Activated naive CD4-positive, alpha-beta T cell treated with anti-CD3 and anti-CD28 coated beads for 36 hours (primary cell): ENCODE data around the gene LGALS8. TPM values are rescaled to one million over a fixed set of nuclear protein-coding genes. Genes with fewer than 3 reads are reported as not detected.

Experiments
- CTCF ChIA-PET: fragments of 350-600 bp; sonication (Branson Sonifier 250); formaldehyde crosslinking; loops from one replicate; lab custom pipeline; 2021; ENCODE audit warnings: antibody characterized with exemption; lab: Charles Lee
- DNase-seq: peaks from one replicate; pipeline ENCODE4 v3.0.0-alpha.2; 2020
- H3K27ac Mint-ChIP-seq: one replicate; pipeline ENCODE4 v1.8.0; 2021; ENCODE audit warnings: mild to moderate bottlenecking, mixed read lengths
- H3K27me3 Mint-ChIP-seq: one replicate; pipeline ENCODE4 v1.8.0; 2021; ENCODE audit warnings: low read depth, mixed read lengths
- H3K36me3 Mint-ChIP-seq: one replicate; pipeline ENCODE4 v1.8.0; 2021; ENCODE audit warnings: low read depth, mixed read lengths
- H3K4me1 Mint-ChIP-seq: one replicate; pipeline ENCODE4 v1.8.0; 2021; ENCODE audit warnings: low read depth, mixed read lengths
- H3K4me3 Mint-ChIP-seq: one replicate; pipeline ENCODE4 v1.8.0; 2021; ENCODE audit warnings: mild to moderate bottlenecking, moderate library complexity, mixed read lengths
- H3K9me3 Mint-ChIP-seq: one replicate; pipeline ENCODE4 v1.8.0; 2021; ENCODE audit warnings: mixed read lengths
- intact Hi-C: fragments of 100-400 bp; cut with micrococcal nuclease; formaldehyde crosslinking; loops from one replicate; pipeline ENCODE4 v1.15.1; 2023
- total RNA-seq, 2 experiments: library from RNA; stranded (reverse); gene quantifications; one replicate each; pipeline ENCODE4 v1.2.3, GENCODE V29; 2021

LGALS8 gene
- total RNA-seq, 2 experiments from 2014 or later: 78.6 to 89.4 TPM

DNA sequence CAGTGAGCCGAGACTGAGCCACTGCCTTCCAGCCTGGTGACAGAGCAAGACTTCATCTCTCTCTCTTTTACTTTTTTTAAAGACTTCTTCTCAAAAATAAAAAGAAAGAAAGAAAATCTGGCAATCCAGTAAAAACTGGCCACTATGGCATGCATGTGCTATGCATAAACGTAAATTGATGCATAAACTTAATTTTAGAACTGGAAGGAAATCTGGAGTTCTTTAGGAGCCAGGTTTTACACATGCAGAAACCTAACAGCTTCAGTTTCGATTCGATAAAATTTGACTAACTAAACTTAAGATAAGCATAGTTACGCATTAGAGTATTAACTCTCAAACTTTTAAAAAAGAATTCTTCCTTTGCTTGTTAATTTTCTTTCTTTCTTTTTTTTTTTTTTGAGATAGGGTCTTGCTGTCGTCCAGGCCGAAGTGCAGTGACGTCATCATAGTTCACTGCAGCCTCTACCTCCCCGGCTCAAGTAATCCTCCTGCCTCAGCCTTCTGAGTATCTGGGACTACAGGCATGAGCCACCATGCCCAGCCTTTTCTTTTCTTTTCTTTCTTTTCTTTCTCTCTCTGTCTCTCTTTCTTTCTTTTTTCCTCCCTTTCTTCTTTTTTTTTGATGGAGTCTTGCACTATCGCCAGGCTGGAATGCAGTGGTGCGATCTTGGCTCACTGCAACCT is 11.9 kb upstream of the LGALS8 start:
- Mint-ChIP-seq H3K27me3 (no peaks in the 10 kb centered on the region), H3K36me3 (no peaks in the 10 kb centered on the region), H3K27ac (no peak overlapping the region), H3K4me3 (no peak overlapping the region), H3K4me1 (peaks cover 15% of the 10 kb centered on the region), H3K9me3 (no peaks in the 10 kb centered on the region)
- no peak for DNase-seq
- intact Hi-C loops: no loop called here
- CTCF ChIA-PET: interaction anchor here (0.7 kb wide), 1 partner anchor 12 kb away, joined by 3 read pairs; no protein-coding TSS in a partner anchor

DNA sequence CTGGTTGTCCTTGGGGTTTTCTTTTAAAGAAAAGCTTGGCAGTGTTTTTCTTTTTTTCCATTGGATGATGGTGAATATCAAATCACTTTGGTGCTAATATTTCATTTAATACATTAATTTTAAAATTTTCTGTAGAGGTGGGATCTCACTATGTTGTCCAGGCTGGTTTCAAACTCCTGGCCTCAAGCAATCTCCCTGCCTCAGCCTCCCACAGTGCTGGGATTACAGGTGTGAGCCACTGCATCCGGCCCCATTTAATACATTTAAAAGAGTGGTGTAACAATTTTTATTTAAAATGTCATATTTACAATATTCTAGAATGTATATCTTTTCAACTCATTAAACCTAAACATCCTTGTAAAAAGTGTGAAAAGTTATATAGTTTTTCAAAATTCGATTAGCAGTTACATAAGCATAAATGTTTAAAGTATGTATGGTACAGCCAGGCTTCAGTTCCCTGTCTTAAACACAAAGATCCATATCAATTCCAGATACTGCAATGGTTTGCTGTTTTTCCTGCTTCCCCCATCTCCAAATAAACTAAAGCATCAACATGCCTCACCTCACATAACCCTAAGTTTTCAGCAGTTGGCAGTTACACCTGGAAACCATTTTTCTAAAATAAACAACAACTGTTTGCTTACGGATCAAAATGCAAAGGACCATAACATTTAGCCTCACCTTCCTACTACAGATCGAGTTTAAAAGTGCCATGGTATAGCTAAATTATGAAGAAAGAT is 8.9 kb upstream of the LGALS8 start:
- no peak overlapping the region for H3K4me3 Mint-ChIP-seq
- H3K36me3 Mint-ChIP-seq: no peaks in the 10 kb centered on the region
- intact Hi-C loops: no loop called here
- DNase-seq: no peak
- peaks cover 12% of the 10 kb centered on the region for H3K4me1 Mint-ChIP-seq
- no peaks in the 10 kb centered on the region for H3K9me3 Mint-ChIP-seq
- CTCF ChIA-PET: no interaction called here
- H3K27ac Mint-ChIP-seq: no peak overlapping the region
- no peaks in the 10 kb centered on the region for H3K27me3 Mint-ChIP-seq

DNA sequence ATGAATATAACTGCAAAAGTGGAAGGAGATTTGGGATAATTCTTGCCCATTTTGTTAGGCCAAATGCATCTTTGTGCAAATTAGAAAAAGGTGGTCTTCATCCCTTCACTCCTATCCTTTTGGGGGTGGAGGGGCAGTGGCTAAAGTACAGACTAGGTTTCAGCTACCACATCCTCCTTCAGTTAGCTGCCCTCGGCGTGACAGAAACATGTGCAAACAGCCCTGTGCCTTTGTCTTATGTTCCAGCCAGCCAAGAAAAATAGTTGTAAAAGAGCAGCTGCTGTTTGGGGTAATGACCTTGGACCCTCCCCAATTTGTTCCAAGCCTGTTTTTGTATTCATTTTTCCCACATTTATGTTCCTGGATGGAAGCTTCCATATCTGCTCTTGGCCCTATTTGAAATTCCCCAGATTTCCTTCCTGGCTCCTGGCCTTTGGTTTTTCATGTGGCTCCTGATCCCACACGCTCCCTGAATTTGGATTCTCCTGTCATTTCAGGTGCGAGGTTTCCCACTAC is 8.3 kb upstream of the LGALS8 start:
- no peaks in the 10 kb centered on the region for H3K36me3 Mint-ChIP-seq
- H3K9me3 Mint-ChIP-seq: no peaks in the 10 kb centered on the region
- H3K27ac Mint-ChIP-seq: no peak overlapping the region
- CTCF ChIA-PET: no interaction called here
- H3K4me1 Mint-ChIP-seq: peaks cover 12% of the 10 kb centered on the region
- no peak for DNase-seq
- H3K4me3 Mint-ChIP-seq: no peak overlapping the region
- no peaks in the 10 kb centered on the region for H3K27me3 Mint-ChIP-seq
- intact Hi-C loops: no loop called here

DNA sequence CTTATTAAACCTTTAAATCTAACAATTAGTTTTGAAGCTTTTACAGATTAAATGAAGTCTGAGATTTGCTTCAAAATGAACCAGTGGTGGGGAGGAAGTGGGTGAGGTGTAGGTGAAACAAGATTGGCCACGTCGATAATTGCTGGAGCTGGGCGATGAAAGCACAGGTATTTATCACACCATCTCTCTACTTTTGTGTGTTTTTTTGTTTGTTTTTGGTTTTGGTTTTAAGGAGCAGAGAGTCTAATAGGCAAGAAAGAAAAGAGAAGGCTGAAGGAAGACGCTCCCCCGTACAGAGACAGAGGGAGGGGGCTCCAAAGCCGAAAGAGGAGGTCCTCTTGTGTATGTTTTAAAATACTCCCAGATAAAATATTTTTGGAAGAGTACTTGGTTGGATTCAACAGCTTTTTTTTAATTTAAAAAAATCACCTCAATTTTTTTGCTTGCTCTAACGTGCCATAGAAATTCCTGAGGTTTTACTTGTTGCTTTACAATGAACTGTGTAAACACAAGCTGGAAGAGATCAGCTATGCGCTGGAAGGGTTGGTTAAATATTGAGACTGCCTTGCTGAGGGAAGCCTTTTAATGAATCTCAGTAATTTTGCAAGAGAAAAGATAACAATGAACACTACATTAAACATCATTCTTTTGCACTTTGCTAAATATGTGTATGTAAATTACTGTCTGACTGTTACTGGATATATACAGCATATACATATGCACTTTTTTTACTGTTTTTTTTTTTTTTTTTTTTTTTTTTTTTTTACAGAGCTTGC is 6.7 kb upstream of the LGALS8 start:
- DNase-seq: peak; percentile 33
- no peaks in the 10 kb centered on the region for H3K27me3 Mint-ChIP-seq
- CTCF ChIA-PET: interaction anchor here (0.8 kb wide), 1 partner anchor 66 kb away, joined by 3 read pairs; no protein-coding TSS in a partner anchor
- no peaks in the 10 kb centered on the region for H3K36me3 Mint-ChIP-seq
- H3K9me3 Mint-ChIP-seq: no peaks in the 10 kb centered on the region
- intact Hi-C loops: no loop called here
- H3K4me3 Mint-ChIP-seq: peak overlapping the region; percentile 67
- peaks cover 12% of the 10 kb centered on the region for H3K4me1 Mint-ChIP-seq
- H3K27ac Mint-ChIP-seq: peak overlapping the region; percentile 3

DNA sequence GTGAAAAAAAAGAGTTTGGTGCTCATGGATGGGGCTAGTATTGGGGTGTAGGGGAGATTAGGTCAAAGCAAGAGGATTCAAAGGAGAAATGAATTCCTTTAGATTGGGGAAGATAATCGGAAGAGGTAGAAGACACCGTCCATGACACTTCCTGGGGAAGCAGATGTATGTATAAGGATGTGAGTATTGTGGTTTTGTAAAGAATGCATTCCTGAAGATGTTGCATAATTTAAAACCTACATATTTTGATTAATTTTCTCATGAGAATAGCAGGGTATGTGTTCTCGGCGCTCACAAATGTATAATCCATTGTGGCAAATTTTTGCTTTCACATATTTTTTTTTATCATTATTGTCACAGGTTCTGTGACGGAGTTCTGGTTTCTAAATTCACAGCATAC is 5.5 kb upstream of the LGALS8 start:
- no peak for DNase-seq
- Mint-ChIP-seq H3K36me3 (no peaks in the 10 kb centered on the region), H3K27me3 (no peaks in the 10 kb centered on the region), H3K9me3 (no peaks in the 10 kb centered on the region), H3K4me1 (peaks cover 12% of the 10 kb centered on the region), H3K27ac (no peak overlapping the region), H3K4me3 (no peak overlapping the region)
- intact Hi-C loops: no loop called here
- CTCF ChIA-PET: interaction anchor here (0.7 kb wide), 1 partner anchor 93 kb away, joined by 3 read pairs; no protein-coding TSS in a partner anchor

DNA sequence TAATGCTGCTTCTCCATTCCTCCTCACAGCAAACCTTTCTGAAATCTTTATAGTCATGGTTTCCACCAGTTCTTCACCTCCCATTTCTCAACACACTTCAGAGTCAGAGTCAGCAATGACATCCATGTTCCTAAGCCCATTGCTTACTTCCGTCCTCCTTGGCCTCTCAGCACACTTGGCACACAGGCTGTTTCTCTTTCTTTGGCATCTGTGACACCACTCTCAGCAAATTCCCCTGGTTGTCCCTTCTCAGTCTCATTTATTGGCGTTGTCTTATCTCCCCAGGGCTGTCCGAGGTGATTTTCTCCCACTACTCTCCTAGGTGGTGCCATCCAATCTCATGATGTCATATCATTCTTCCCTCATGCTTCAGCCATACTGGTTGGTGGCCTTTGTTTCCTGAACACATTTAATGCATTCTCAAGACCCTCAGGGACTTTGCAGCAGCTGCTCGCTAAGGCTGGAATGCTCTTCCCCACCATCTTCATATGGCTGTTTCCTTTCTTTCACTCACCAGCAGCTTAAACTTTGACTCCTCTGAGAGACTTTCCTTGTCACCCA is 3.3 kb upstream of the LGALS8 start:
- Mint-ChIP-seq H3K36me3 (peaks cover 1% of the 10 kb centered on the region), H3K4me3 (no peak overlapping the region), H3K4me1 (peaks cover 15% of the 10 kb centered on the region), H3K27ac (no peak overlapping the region), H3K9me3 (no peaks in the 10 kb centered on the region), H3K27me3 (no peaks in the 10 kb centered on the region)
- DNase-seq: no peak
- intact Hi-C loops: loop anchor here (5.0 to 10.0 kb wide), 2 partner anchors 656 to 1358 kb away; partner anchors contain the start of genes LYST and RBM34
- CTCF ChIA-PET: no interaction called here

DNA sequence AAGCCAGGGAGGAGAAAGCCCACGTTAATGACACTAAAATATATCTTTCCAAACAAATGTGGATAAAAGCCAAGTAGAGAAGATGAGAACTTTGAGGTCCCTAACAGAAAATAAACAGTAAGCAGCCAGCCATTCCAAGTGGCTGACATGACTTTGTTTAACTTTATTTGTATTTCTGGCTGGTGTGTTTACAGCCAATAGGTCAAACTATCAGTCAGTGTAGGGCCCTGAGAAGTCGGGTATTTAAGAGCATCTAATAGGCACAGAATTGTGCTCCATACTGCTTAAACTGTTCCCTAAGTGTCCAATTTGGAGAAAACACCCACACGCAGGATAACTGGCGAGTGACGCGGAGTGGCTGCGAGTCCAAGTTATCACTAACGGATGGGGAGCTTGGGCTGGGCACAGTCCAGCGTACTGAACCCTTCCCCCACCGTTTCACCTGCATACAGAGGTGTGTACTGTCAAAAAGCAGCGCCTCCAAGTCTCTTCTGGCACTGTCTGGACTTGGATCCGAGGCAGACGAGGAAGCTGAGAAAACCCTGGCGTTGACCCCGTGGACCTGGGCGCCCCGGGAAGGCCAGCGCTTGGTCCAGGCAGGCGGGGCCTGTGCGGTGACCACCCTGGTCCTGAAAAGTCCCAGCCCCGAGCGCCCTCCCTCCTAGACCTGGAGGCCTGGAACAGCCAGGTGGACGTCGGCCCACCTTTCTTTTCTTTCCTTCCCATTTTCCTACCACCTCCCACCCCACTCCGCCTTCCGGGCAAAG is 662 bp upstream of the LGALS8 start:
- CTCF ChIA-PET: no interaction called here
- intact Hi-C loops: loop anchor here (5.0 to 10.0 kb wide), 2 partner anchors 658 to 1361 kb away; partner anchors contain the start of genes LYST and RBM34
- DNase-seq: no peak
- Mint-ChIP-seq H3K36me3 (peaks cover 16% of the 10 kb centered on the region), H3K4me1 (peaks cover 11% of the 10 kb centered on the region), H3K27ac (peak overlapping the region; percentile 97), H3K4me3 (peak overlapping the region; percentile 96), H3K27me3 (no peaks in the 10 kb centered on the region), H3K9me3 (no peaks in the 10 kb centered on the region)

DNA sequence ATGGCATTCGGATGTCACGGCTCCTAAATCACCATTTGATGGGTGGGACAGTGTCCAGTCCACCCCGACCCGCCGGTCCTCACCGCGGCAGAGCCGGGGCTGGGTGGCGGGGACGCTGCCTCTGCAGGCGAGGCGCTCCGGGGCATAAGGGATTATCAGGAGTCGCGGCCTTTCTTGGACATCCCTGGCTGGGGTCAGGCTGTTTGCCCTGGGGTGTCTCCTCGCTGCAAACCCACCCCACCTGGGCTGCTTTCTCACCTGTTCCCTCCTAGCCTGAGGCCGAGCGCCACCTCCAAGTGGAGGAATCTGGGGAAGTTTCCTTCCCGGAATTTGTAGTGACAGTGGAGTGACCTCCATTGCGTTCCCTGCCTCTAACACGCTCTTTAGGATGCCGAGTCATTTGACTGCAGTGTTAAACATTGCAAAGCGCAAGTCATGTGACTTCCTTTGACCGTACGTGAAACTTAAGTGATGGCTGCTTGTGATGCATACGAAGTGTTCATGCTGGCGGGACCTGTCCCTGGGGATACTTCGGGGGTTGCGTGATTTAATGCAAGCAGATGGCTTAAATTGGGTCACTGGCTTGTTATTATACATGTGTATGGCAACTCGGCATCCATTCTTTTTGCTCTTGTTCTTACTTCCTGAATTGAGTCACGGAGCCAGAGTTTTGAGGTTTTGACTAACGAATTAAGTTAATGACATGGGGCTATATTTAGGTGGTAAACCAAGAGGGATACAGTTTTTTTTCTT is 536 bp downstream of the LGALS8 start:
- CTCF ChIA-PET: interaction anchor here (0.8 kb wide), 1 partner anchor 11 kb away, joined by 5 read pairs; no protein-coding TSS in a partner anchor
- Mint-ChIP-seq H3K9me3 (no peaks in the 10 kb centered on the region), H3K27me3 (no peaks in the 10 kb centered on the region), H3K27ac (peak overlapping the region; percentile 97), H3K4me1 (peaks cover 13% of the 10 kb centered on the region), H3K4me3 (peak overlapping the region; percentile 96), H3K36me3 (peaks cover 20% of the 10 kb centered on the region)
- intact Hi-C loops: loop anchor here (1.0 to 10.0 kb wide), 6 partner anchors 10 to 1362 kb away; partner anchors contain the start of genes HEATR1, LYST, MTR and RBM34
- DNase-seq: peak; percentile 77

DNA sequence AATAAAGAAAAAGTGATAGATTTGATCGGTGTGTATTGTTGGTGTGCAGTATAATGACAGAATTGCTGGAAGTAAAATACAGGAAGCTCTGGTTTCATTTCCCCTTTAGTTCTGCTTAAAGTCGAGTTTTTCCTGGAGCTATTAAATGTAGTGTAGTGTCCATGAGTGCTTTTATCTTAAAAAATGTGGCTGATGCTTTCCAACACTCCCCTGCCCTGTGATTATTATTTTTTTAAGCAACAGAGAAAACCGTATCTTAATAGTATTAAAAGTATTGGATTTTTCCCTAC is 1.1 kb downstream of the LGALS8 start:
- no peaks in the 10 kb centered on the region for H3K27me3 Mint-ChIP-seq
- no peaks in the 10 kb centered on the region for H3K9me3 Mint-ChIP-seq
- CTCF ChIA-PET: interaction anchor here (0.8 to 1.1 kb wide), 2 partner anchors 9 to 11 kb away, joined by 3 to 5 read pairs; no protein-coding TSS in a partner anchor
- H3K4me3 Mint-ChIP-seq: peak overlapping the region; percentile 96
- H3K36me3 Mint-ChIP-seq: peaks cover 20% of the 10 kb centered on the region
- H3K27ac Mint-ChIP-seq: peak overlapping the region; percentile 97
- intact Hi-C loops: loop anchor here (1.0 to 10.0 kb wide), 6 partner anchors 9 to 1363 kb away; partner anchors contain the start of genes HEATR1, LYST, MTR and RBM34
- DNase-seq: no peak
- H3K4me1 Mint-ChIP-seq: peaks cover 13% of the 10 kb centered on the region

DNA sequence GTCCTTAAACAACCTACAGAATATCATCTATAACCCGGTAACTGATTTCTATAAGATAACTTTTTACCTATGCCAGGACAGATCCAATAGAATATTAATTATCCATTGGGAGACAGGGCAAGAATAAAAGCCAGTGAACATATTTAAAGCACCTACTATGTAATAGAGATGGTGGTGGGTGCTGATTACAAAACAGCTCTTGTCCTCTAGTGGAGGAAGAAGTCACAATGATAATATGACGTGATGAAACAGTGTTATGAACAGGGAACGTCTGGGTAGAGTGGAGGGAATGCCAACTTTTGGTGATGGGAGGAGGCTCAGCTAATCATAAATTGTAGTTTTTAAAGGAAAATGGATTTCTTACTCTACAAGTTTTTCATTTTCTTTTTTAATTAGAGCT is 2.3 kb downstream of the LGALS8 start:
- peaks cover 22% of the 10 kb centered on the region for H3K4me1 Mint-ChIP-seq
- no peak for DNase-seq
- no peak overlapping the region for H3K4me3 Mint-ChIP-seq
- CTCF ChIA-PET: interaction anchor here (1.1 to 1.3 kb wide), 2 partner anchors 8 to 423 kb away, joined by 3 read pairs; no protein-coding TSS in a partner anchor
- H3K27me3 Mint-ChIP-seq: no peaks in the 10 kb centered on the region
- intact Hi-C loops: loop anchor here (10.0 kb wide), 1 partner anchor 661 kb away; the partner anchor contains the start of gene LYST
- H3K9me3 Mint-ChIP-seq: no peaks in the 10 kb centered on the region
- peaks cover 28% of the 10 kb centered on the region for H3K36me3 Mint-ChIP-seq
- H3K27ac Mint-ChIP-seq: no peak overlapping the region
